Vagina (tissue), 2 donors: ENCODE results near the gene CALN1.

Experiments used
- POLR2A ChIP-seq, 2 donors: fragments of 450-650 bp; IDR thresholded peaks; one replicate each; pipeline ENCODE4 v1.6.1; 2017; ENCODE audit warnings: antibody characterized with exemption in 2 of 2, mild to moderate bottlenecking in 2 of 2, moderate library complexity in 2 of 2
- POLR2AphosphoS5 ChIP-seq, 2 donors: sonication (generic); formaldehyde crosslinking; IDR thresholded peaks; one replicate each; pipeline ENCODE4 v1.9.0; 2017; ENCODE audit warnings: antibody characterized with exemption in 2 of 2, mild to moderate bottlenecking in 2 of 2, low read depth in 1 of 2; ENCODE audit not compliant: insufficient read depth in 1 of 2
- TF ChIP-seq, protein P1 (sequence below), 3 experiments: fragments of 450-650 bp in 2 of 3; fragments of 200-600 bp in 1 of 3; sonication (generic) in 1 of 3; IDR thresholded peaks; one replicate each; pipeline ENCODE4 v1.5.1; 2017 to 2019; ENCODE audit warnings: antibody characterized with exemption in 3 of 3, mild to moderate bottlenecking in 2 of 3, moderate library complexity in 2 of 3

DNA sequence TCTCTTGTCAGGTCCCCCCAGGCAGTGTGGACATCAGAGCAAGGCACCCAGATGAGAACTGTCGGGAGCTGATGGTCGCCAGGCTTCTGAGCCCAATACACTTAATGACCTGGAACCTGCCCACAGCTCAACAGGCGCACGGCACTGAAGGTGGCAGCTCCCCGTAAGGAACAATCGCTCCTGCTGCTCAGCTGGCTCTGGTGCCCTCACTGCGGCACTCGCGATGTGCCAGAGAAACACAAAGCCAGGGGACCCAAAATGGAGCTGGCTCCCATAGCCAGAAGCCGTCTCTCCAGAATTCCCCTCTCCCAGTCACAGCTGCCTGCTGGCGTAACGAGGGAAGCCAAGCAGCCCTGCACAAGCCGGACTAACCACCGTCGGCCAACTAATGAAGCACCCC is 6.3 kb downstream of the CALN1 start:
- TF ChIP-seq, protein P1, sequence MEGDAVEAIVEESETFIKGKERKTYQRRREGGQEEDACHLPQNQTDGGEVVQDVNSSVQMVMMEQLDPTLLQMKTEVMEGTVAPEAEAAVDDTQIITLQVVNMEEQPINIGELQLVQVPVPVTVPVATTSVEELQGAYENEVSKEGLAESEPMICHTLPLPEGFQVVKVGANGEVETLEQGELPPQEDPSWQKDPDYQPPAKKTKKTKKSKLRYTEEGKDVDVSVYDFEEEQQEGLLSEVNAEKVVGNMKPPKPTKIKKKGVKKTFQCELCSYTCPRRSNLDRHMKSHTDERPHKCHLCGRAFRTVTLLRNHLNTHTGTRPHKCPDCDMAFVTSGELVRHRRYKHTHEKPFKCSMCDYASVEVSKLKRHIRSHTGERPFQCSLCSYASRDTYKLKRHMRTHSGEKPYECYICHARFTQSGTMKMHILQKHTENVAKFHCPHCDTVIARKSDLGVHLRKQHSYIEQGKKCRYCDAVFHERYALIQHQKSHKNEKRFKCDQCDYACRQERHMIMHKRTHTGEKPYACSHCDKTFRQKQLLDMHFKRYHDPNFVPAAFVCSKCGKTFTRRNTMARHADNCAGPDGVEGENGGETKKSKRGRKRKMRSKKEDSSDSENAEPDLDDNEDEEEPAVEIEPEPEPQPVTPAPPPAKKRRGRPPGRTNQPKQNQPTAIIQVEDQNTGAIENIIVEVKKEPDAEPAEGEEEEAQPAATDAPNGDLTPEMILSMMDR (IDR thresholded peaks at IDR 0.05): no peak
- no peak for TF ChIP-seq POLR2AphosphoS5 (IDR thresholded peaks at IDR 0.05; ENCODE audit: insufficient read depth in 1 of 2, low read depth in 1 of 2)
- no peak for TF ChIP-seq POLR2A (IDR thresholded peaks at IDR 0.05)
